Epidermal melanocyte (primary cell): Measurements from ENCODE around the gene IRS2.

ENCODE experiments used
- DNase-seq: peaks from one replicate; pipeline ENCODE4 v3.0.0; 2011; ENCODE audit warnings: low spot score; ENCODE audit not compliant: insufficient read length

Gene IRS2

GRCh38 chr13:109707742-109708617 lies 78.4 kb downstream of the IRS2 start:
- no peak for DNase-seq

- DNase-seq, result no peak
Measured at GRCh38 chr13:109707044-109707741, 79.2 kb downstream of the IRS2 start.

GRCh38 chr13:109706015-109706715 lies 80.2 kb downstream of the IRS2 start:
- no peak for DNase-seq

- no peak for DNase-seq
Measured at GRCh38 chr13:109704771-109705635, 81.4 kb downstream of the IRS2 start.

- no peak for DNase-seq
Measured at GRCh38 chr13:109703250-109703649, 83.1 kb downstream of the IRS2 start.
